B cell (primary cell): ENCODE data around the gene COTL1.

Experiments used
- EZH2 ChIP-seq: IDR thresholded peaks from 2 replicates; pipeline ENCODE4 v1.6.1; 2012; ENCODE audit warnings: borderline replicate concordance, low read depth, mild to moderate bottlenecking, moderate library complexity, low read length; ENCODE audit not compliant: insufficient read depth, poor library complexity, severe bottlenecking
- TF ChIP-seq, protein P1 (sequence below): fragments of 200-600 bp; IDR thresholded peaks from one replicate; pipeline ENCODE4 v1.8.0; 2022; ENCODE audit warnings: antibody characterized with exemption, mild to moderate bottlenecking

DNA sequence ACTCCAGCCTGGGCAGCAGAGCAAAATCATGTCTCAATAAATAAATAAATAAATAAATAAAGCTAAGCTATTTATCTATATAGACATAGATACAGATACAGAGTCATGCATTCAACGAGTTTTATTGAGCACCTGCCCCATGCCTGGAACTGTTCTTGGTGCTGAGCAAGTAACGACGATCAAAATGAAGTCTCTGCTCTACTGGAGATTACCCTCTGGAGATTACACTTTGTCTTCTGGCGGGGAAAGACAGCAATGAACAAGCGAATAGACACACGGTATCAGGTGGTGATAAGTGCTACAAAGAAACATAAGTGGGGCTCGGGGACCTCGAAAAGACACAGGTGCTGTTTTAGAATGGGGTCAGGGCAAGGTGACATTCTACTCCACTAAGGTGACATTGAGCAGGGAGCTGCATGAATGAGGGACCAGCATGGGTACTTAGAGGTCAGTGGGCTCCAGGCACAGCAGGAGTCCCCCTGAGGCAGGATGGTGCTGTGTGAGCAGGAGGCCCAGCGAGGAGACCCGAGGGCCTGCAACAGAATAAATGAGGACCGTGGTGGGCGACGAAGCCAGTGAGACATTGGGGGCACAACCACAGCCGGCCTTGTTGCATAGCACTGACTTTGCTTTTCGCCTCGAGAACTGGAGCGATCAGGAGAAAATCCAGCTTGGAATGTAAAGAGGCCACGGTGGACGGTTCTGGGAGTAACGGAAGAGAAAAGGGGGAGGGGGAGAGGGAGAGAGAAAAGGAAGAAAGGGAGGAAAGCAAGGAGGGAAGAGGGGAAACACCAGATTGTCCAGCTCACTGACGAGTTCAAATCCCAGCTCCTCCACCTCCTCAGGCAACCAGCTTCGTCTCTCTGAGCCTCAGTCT is 71.0 kb downstream of the COTL1 start:
- TF ChIP-seq, protein P1, sequence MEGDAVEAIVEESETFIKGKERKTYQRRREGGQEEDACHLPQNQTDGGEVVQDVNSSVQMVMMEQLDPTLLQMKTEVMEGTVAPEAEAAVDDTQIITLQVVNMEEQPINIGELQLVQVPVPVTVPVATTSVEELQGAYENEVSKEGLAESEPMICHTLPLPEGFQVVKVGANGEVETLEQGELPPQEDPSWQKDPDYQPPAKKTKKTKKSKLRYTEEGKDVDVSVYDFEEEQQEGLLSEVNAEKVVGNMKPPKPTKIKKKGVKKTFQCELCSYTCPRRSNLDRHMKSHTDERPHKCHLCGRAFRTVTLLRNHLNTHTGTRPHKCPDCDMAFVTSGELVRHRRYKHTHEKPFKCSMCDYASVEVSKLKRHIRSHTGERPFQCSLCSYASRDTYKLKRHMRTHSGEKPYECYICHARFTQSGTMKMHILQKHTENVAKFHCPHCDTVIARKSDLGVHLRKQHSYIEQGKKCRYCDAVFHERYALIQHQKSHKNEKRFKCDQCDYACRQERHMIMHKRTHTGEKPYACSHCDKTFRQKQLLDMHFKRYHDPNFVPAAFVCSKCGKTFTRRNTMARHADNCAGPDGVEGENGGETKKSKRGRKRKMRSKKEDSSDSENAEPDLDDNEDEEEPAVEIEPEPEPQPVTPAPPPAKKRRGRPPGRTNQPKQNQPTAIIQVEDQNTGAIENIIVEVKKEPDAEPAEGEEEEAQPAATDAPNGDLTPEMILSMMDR: no peak
- TF ChIP-seq EZH2: no peak
